Lower leg skin (tissue), 3 donors: ENCODE measurements around the gene GABARAPL1.
"Not testable (repeated sequence)": the region's sequence is repeated elsewhere in the genome, so short reads cannot be mapped to it uniquely, and the experiment has no call there.

ENCODE experiments used
- CTCF ChIP-seq, 3 donors: fragments of 450-650 bp; IDR thresholded peaks; one replicate each; pipeline ENCODE4 v1.5.1; 2016; ENCODE audit warnings: antibody characterized with exemption in 3 of 3, mild to moderate bottlenecking in 3 of 3, moderate library complexity in 2 of 3
- POLR2A ChIP-seq, 2 donors: fragments of 450-650 bp; IDR thresholded peaks; one replicate each; pipeline ENCODE4 v1.6.1; 2016 to 2017; ENCODE audit warnings: antibody characterized with exemption in 2 of 2, mild to moderate bottlenecking in 1 of 2, moderate library complexity in 1 of 2

DNA sequence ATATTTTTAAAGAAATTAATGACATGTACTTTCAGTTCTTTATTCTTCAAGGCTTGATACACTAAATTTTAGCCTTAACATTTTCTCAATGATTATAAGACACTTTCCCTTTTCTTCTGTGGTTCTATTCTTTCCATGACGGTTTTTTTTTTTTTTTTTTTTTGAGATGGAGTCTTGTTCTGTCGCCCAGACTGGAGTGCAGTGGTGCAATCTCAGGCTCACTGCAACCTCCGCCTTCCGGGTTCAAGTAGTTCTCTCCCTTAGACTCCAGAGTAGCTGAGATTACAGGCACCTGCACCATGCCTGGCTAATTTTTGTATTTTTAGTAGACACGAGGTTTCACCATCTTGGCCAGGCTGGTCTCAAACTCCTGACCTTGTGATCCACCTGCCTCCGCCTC, 25.7 kb upstream of the GABARAPL1 start:
- TF ChIP-seq CTCF, POLR2A (IDR thresholded peaks at IDR 0.05): not testable (repeated sequence)
